ENCODE measurements around the gene SLC38A4. TPM values are rescaled to one million over a fixed set of nuclear protein-coding genes. Genes with fewer than 3 reads are reported as not detected.
"Not testable (repeated sequence)": the region's sequence is repeated elsewhere in the genome, so short reads cannot be mapped to it uniquely, and the experiment has no call there.

Gene SLC38A4
- total and polyA plus RNA-seq, 12 donors, result 0.14 to 2.7 (median 0.51) TPM

DNA sequence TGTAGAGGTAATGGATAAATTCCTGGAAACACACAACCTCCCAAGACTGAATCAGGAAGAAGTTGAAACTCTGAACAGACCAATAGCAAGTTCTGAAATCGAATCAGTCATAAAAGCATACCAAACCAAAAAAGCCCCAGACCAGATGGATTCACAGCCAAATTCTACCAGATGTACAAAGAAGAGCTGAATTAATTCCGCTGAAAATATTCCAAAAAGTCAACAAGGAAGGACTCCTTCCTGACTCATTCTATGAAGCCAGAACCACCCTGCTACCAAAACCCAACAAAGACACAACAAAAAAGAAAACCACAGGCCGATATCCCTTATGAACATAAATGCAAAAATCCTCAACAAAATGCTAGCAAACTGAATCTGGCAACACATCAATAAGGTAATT lies 81.5 kb downstream of the SLC38A4 start:
- Histone ChIP-seq H3K27ac (no peak overlapping the region), H3K4me1 (replicated peaks in 1 of 2) (no peaks in the 10 kb centered on the region), H3K27me3 (no peaks in the 10 kb centered on the region), H3K4me3 (no peak overlapping the region), H3K9me3 (replicated peaks in 1 of 3) (peaks cover 0 to 4% (median 0%) of the 10 kb centered on the region in 3 donors), H3K36me3 (replicated peaks in 1 of 2) (no peaks in the 10 kb centered on the region)
- intact Hi-C loops (cut with DNase I), result no loop called here
- TF ChIP-seq, protein P1, sequence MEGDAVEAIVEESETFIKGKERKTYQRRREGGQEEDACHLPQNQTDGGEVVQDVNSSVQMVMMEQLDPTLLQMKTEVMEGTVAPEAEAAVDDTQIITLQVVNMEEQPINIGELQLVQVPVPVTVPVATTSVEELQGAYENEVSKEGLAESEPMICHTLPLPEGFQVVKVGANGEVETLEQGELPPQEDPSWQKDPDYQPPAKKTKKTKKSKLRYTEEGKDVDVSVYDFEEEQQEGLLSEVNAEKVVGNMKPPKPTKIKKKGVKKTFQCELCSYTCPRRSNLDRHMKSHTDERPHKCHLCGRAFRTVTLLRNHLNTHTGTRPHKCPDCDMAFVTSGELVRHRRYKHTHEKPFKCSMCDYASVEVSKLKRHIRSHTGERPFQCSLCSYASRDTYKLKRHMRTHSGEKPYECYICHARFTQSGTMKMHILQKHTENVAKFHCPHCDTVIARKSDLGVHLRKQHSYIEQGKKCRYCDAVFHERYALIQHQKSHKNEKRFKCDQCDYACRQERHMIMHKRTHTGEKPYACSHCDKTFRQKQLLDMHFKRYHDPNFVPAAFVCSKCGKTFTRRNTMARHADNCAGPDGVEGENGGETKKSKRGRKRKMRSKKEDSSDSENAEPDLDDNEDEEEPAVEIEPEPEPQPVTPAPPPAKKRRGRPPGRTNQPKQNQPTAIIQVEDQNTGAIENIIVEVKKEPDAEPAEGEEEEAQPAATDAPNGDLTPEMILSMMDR (IDR thresholded peaks at IDR 0.05), result no peak
- no peak for TF ChIP-seq POLR2A (IDR thresholded peaks at IDR 0.05)
- DNase-seq, result no peak
- WGBS, 4 donors, result 80 to 88% (median 83%) methylated on average over 3 of the region's 3 CpGs

DNA sequence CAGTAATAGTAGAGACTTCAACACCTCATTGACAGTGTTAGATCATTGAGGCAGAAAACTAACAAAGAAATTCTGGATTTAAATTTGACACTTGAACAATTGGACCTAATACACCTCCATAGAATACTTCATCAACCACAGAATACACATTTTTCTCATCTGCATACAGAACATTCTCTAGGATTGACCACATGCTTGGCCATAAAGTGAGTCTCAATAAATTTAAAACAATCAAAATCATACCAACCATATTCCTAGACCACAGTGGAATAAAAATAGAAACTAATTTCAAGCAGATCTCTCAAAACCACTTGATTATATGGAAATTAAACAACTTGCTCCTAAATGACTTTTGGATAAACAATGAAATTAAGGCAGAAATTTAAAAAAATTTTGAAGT lies 82.3 kb downstream of the SLC38A4 start:
- H3K9me3 ChIP-seq (replicated peaks in 1 of 3), result peaks cover 0 to 1% (median 0%) of the 10 kb centered on the region in 3 donors
- no peaks in the 10 kb centered on the region for H3K27me3 ChIP-seq
- TF ChIP-seq, protein P1 (IDR thresholded peaks at IDR 0.05), result no peak
- TF ChIP-seq POLR2A (IDR thresholded peaks at IDR 0.05), result no peak
- no peak for DNase-seq
- intact Hi-C loops (cut with DNase I), result no loop called here
- no peaks in the 10 kb centered on the region for H3K36me3 ChIP-seq (replicated peaks in 1 of 2)
- no peak overlapping the region for H3K4me3 ChIP-seq
- H3K27ac ChIP-seq, result no peak overlapping the region
- H3K4me1 ChIP-seq (replicated peaks in 1 of 2), result no peaks in the 10 kb centered on the region

DNA sequence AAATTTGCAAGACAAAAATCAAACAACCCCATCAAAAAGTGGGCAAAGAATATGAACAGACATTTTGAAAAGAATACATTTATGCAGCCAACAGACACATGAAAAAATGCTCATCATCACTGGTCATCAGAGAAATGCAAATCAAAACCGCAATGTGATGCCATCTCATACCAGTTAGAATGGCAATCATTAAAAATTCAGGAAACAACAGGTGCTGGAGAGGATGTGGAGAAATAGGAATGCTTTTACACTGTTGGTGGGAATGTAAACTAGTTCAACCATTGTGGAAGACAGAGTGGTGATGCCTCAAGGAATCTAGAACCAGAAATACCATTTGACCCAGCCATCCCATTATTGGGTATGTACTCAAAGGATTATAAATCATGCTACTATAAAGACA lies 83.5 kb downstream of the SLC38A4 start:
- intact Hi-C loops (cut with DNase I); H3K9me3 ChIP-seq (replicated peaks in 1 of 3); H3K27me3 ChIP-seq: not testable (repeated sequence)

DNA sequence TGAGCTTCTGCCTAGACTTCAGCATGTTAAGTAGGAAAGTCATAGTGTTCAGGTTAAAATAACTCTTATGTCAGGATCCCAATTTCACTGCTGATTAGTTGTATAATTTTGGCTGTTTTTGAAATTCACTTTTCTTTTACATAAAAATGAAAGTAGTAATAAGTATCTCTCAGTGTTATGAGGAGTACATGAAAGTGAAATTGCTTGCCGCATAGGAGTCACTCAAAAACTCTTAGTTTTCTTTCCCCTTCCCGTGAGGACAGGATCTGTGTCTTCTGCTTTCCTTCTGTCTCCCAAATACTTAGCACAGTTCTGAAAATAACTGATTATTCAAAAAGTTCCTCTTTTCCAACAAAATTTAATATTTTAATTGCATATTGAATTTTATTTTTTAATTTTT lies 100.5 kb downstream of the SLC38A4 start:
- no peak overlapping the region for H3K4me3 ChIP-seq
- no peak for DNase-seq
- 76 to 85% (median 84%) methylated on average over 2 of the region's 2 CpGs for WGBS, 4 donors
- no peaks in the 10 kb centered on the region for H3K4me1 ChIP-seq (replicated peaks in 1 of 2)
- no peaks in the 10 kb centered on the region for H3K27me3 ChIP-seq
- TF ChIP-seq, protein P1 (IDR thresholded peaks at IDR 0.05), result no peak
- TF ChIP-seq POLR2A (IDR thresholded peaks at IDR 0.05), result no peak
- intact Hi-C loops (cut with DNase I), result no loop called here
- no peaks in the 10 kb centered on the region for H3K9me3 ChIP-seq (replicated peaks in 1 of 3)
- no peaks in the 10 kb centered on the region for H3K36me3 ChIP-seq (replicated peaks in 1 of 2)
- H3K27ac ChIP-seq, result no peak overlapping the region

More for the DNA sequence above, 83.5 kb downstream of the SLC38A4 start:
- H3K27ac ChIP-seq; H3K36me3 ChIP-seq (replicated peaks in 1 of 2); H3K4me3 ChIP-seq; H3K4me1 ChIP-seq (replicated peaks in 1 of 2); DNase-seq: not testable (repeated sequence)
- 97 to 100% (median 98%) methylated on average over 1 of the region's 1 CpG for WGBS, 4 donors

DNA sequence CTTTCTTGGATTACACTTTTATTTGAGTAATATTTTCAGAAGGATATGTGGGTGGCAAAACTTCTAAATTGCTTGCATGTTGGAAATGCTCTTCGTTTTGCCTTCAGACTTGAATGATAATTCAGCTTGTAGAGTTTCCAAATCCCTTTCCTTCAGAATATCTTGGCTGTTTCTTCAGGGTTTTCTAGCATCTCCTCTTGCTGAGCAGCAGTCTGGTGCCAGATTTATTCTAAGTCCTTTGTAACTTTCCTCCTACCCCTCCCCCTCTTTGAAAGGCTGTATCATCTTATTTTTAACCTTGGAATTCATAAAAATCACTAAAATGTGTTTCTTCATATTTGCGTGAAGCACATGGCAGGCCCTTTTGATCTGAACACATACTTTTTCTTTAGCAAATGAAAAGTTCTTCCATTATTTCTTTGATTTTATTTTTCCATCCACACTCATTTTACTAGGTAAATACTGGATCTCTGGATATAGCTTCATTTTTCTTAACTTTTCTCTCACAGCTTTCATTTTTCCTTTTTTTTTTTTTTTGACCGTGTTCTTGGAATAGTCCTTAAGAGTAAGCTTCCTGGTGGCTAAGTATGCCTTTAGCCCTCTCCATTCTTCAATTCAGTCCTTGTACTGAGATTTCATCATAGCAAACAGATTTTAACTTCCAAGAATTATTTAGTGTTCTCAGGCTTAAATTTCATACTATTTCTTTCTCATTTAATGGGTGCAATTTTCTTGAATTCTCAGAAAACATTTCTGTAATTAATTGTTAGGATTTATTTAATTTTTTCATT lies 102.0 kb downstream of the SLC38A4 start:
- DNase-seq, result no peak
- no peaks in the 10 kb centered on the region for H3K36me3 ChIP-seq (replicated peaks in 1 of 2)
- no peak overlapping the region for H3K4me3 ChIP-seq
- no peaks in the 10 kb centered on the region for H3K9me3 ChIP-seq (replicated peaks in 1 of 3)
- intact Hi-C loops (cut with DNase I), result no loop called here
- TF ChIP-seq, protein P1 (IDR thresholded peaks at IDR 0.05), result no peak
- no peak for TF ChIP-seq POLR2A (IDR thresholded peaks at IDR 0.05)
- no peaks in the 10 kb centered on the region for H3K27me3 ChIP-seq
- no peak overlapping the region for H3K27ac ChIP-seq
- no peaks in the 10 kb centered on the region for H3K4me1 ChIP-seq (replicated peaks in 1 of 2)
- 64 to 75% (median 66%) methylated on average over 3 of the region's 3 CpGs for WGBS, 4 donors

All from adrenal gland (tissue), 12 donors.